Left kidney (tissue), 1 donor: ENCODE measurements around the gene LTB4R2. TPM values are rescaled to one million over a fixed set of nuclear protein-coding genes. Genes with fewer than 3 reads are reported as not detected.

Experiments
- polyA plus RNA-seq: library from polyadenylated mRNA; unstranded; fragments of 120-200 nt; gene quantifications from one replicate; pipeline ENCODE4 v1.2.1, GENCODE V29; 2013; ENCODE audit not compliant: insufficient read length

The LTB4R2 gene
- polyA plus RNA-seq, 1 donor, result 4.6 TPM

Other genes with a start within 250 kb of the LTB4R2 start
- gene CPNE6, start 238.6 kb upstream of the LTB4R2 start, polyA plus RNA-seq, result 0.18 TPM
- gene PCK2, start 215.8 kb upstream of the LTB4R2 start, polyA plus RNA-seq, result 35.8 TPM
- 75.4 TPM for gene DCAF11, start 195.4 kb upstream of the LTB4R2 start, polyA plus RNA-seq
- 2.6 TPM for gene NRL, start 195.2 kb upstream of the LTB4R2 start, polyA plus RNA-seq
- gene FITM1, start 179.5 kb upstream of the LTB4R2 start, polyA plus RNA-seq, result 1.1 TPM
- 191 TPM for gene PSME1, start 173.9 kb upstream of the LTB4R2 start, polyA plus RNA-seq
- 19.2 TPM for gene EMC9, start 168.5 kb upstream of the LTB4R2 start, polyA plus RNA-seq
- 158 TPM for gene PSME2, start 163.5 kb upstream of the LTB4R2 start, polyA plus RNA-seq
- 57.5 TPM for gene RNF31, start 162.6 kb upstream of the LTB4R2 start, polyA plus RNA-seq
- gene IRF9, start 148.9 kb upstream of the LTB4R2 start, polyA plus RNA-seq, result 64.5 TPM
- gene REC8, start 138.1 kb upstream of the LTB4R2 start, polyA plus RNA-seq, result 88.7 TPM
- 35.6 TPM for gene IPO4, start 121.3 kb upstream of the LTB4R2 start, polyA plus RNA-seq
- gene TM9SF1, start 114.7 kb upstream of the LTB4R2 start, polyA plus RNA-seq, result 39.7 TPM
- 13.3 TPM for gene TSSK4, start 104.4 kb upstream of the LTB4R2 start, polyA plus RNA-seq
- gene CHMP4A, start 96.7 kb upstream of the LTB4R2 start, polyA plus RNA-seq, result 63.7 TPM
- gene MDP1, start 94.1 kb upstream of the LTB4R2 start, polyA plus RNA-seq, result 8.4 TPM
- gene NEDD8, start 77.8 kb upstream of the LTB4R2 start, polyA plus RNA-seq, result 231 TPM
- gene GMPR2, start 77.2 kb upstream of the LTB4R2 start, polyA plus RNA-seq, result 121 TPM
- gene TINF2, start 67.5 kb upstream of the LTB4R2 start, polyA plus RNA-seq, result 62.4 TPM
- 2.3 TPM for gene TGM1, start 47.0 kb upstream of the LTB4R2 start, polyA plus RNA-seq
- 18.8 TPM for gene RABGGTA, start 38.5 kb upstream of the LTB4R2 start, polyA plus RNA-seq
- 48.9 TPM for gene DHRS1, start 10.4 kb upstream of the LTB4R2 start, polyA plus RNA-seq
- gene NOP9, start 10.3 kb upstream of the LTB4R2 start, polyA plus RNA-seq, result 29.0 TPM
- 24.8 TPM for gene CIDEB, start 2.2 kb upstream of the LTB4R2 start, polyA plus RNA-seq
- 6.7 TPM for gene LTB4R, start 1.4 kb downstream of the LTB4R2 start, polyA plus RNA-seq
- gene ADCY4, start 24.9 kb downstream of the LTB4R2 start, polyA plus RNA-seq, result 22.4 TPM
- gene RIPK3, start 29.9 kb downstream of the LTB4R2 start, polyA plus RNA-seq, result 3.5 TPM
- 70.3 TPM for gene NFATC4, start 58.0 kb downstream of the LTB4R2 start, polyA plus RNA-seq
- gene NYNRIN, start 88.9 kb downstream of the LTB4R2 start, polyA plus RNA-seq, result 54.6 TPM
- 3.7 TPM for gene CBLN3, start 119.5 kb downstream of the LTB4R2 start, polyA plus RNA-seq
- 50.5 TPM for gene KHNYN, start 119.8 kb downstream of the LTB4R2 start, polyA plus RNA-seq
- gene SDR39U1, start 132.6 kb downstream of the LTB4R2 start, polyA plus RNA-seq, result 55.4 TPM
- gene CMA1, start 198.1 kb downstream of the LTB4R2 start, polyA plus RNA-seq, result 0.42 TPM